Lower lobe of right lung (tissue), 2 donors: ENCODE measurements around the gene ADGRF1. TPM values are rescaled to one million over a fixed set of nuclear protein-coding genes. Genes with fewer than 3 reads are reported as not detected.

Experiments
- ATAC-seq, 2 donors: fragments of 200-7000 bp; cut with Tn5 transposase; one replicate each; pipeline ENCODE4 v1.9.1; 2020 to 2022; ENCODE audit warnings: mild to moderate bottlenecking in 2 of 2, moderate library complexity in 2 of 2
- DNase-seq: peaks from one replicate; pipeline ENCODE4 v3.0.0-alpha.2; 2020
- H3K27ac ChIP-seq: fragments of 200-600 bp; one replicate; pipeline ENCODE4 v1.8.0; 2022
- H3K27me3 ChIP-seq: fragments of 200-600 bp; one replicate; pipeline ENCODE4 v1.8.0; 2022; ENCODE audit warnings: low read depth
- H3K36me3 ChIP-seq: fragments of 200-600 bp; one replicate; pipeline ENCODE4 v1.8.0; 2022; ENCODE audit warnings: mild to moderate bottlenecking
- H3K4me1 ChIP-seq: fragments of 200-600 bp; one replicate; pipeline ENCODE4 v1.8.0; 2022
- H3K4me3 ChIP-seq: fragments of 200-600 bp; one replicate; pipeline ENCODE4 v1.8.0; 2022; ENCODE audit warnings: mild to moderate bottlenecking
- H3K9me3 ChIP-seq: fragments of 200-600 bp; one replicate; pipeline ENCODE4 v1.8.0; 2022
- intact Hi-C: fragments of 100-400 bp; cut with DNase I; formaldehyde crosslinking; loops from one replicate; pipeline ENCODE4 v1.11.0; 2022
- total RNA-seq: library from RNA; stranded (reverse); fragmentation: NEBNext Ultra II Directional; extraction: Animal tissue kit (Norgen Biotek cat#: 25700); gene quantifications from one replicate; pipeline ENCODE4 v1.2.1, GENCODE V29; 2021
- TF ChIP-seq, protein P1 (sequence below): fragments of 200-600 bp; IDR thresholded peaks from one replicate; pipeline ENCODE4 v1.8.0; 2022; ENCODE audit warnings: antibody characterized with exemption, mild to moderate bottlenecking
- donor health status: DM: no; HTN: yes; CAD: no; lungs with severe emphysema.

Gene ADGRF1
- total RNA-seq, 1 donor from 2014 or later: 9.9 TPM

DNA sequence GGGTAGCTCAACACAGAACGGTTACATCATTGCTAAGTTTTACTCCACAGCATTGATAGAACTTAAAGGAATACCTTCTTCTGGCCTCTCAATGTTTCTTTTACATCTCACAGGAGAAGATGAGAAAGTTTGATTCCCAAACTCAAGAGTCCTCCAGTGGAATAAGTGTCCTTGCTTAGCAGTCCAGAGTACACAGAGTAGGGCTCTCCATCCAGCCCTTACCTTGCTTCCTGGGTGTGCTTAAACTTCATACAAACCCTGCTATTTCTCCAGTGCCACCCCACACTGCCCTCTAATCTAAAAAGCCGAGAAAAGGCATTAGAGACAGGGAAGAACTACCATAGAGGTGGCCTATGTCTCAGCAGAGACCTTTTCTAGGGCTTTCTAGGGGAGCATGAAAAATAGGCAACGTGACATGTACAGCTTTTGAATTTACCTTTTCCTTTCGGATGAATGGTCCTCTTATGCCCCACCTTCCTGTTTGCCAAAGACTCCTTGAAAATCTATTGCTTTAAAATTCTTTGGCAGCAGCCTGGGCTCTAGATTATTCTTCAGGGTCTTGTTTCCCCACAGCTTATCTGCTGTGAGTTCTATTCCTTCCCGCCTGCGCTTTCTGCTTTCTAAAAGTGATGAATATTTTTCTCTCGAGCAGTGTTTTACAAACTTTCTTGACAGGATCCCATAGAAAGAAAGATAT is 12.1 kb downstream of the ADGRF1 start:
- ATAC-seq (peak; percentile 86 to 88), DNase-seq (no peak)
- Histone ChIP-seq H3K4me1 (peaks cover 38% of the 10 kb centered on the region), H3K4me3 (no peak overlapping the region), H3K27ac (peak overlapping the region; percentile 40), H3K36me3 (no peaks in the 10 kb centered on the region), H3K27me3 (no peaks in the 10 kb centered on the region), H3K9me3 (no peaks in the 10 kb centered on the region)
- TF ChIP-seq, protein P1, sequence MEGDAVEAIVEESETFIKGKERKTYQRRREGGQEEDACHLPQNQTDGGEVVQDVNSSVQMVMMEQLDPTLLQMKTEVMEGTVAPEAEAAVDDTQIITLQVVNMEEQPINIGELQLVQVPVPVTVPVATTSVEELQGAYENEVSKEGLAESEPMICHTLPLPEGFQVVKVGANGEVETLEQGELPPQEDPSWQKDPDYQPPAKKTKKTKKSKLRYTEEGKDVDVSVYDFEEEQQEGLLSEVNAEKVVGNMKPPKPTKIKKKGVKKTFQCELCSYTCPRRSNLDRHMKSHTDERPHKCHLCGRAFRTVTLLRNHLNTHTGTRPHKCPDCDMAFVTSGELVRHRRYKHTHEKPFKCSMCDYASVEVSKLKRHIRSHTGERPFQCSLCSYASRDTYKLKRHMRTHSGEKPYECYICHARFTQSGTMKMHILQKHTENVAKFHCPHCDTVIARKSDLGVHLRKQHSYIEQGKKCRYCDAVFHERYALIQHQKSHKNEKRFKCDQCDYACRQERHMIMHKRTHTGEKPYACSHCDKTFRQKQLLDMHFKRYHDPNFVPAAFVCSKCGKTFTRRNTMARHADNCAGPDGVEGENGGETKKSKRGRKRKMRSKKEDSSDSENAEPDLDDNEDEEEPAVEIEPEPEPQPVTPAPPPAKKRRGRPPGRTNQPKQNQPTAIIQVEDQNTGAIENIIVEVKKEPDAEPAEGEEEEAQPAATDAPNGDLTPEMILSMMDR: no peak
- intact Hi-C loops: no loop called here

GRCh38 chr6:47028835-47029360 is 13.2 kb downstream of the ADGRF1 start:
- intact Hi-C loops: no loop called here

DNA sequence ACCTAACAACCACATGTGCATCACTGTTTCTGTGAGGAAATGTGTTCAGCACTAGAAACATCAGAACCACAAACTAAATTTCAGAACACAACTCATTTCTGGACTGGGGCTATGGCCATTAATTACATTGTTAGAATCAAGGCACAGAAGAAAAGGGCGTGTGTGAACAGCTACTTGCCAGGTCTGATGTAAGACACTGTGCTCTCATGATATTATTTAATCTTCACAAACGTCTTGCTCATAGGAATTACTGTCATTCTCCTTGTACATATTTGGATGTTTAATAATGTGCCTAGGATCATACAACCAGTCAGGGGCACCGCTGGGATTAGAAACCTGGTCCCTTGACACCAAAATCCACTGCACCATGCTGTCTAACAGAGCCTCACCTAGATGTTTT is 14.8 kb downstream of the ADGRF1 start:
- ATAC-seq (no peak), DNase-seq (no peak)
- Histone ChIP-seq H3K4me1 (peaks cover 14% of the 10 kb centered on the region), H3K27me3 (no peaks in the 10 kb centered on the region), H3K36me3 (no peaks in the 10 kb centered on the region), H3K9me3 (no peaks in the 10 kb centered on the region), H3K27ac (no peak overlapping the region), H3K4me3 (no peak overlapping the region)
- TF ChIP-seq, protein P1: no peak
- intact Hi-C loops: no loop called here

More at GRCh38 chr6:47028835-47029360, 13.2 kb downstream of the ADGRF1 start:
- ATAC-seq (no peak), DNase-seq (no peak)
- Histone ChIP-seq H3K4me1 (peaks cover 27% of the 10 kb centered on the region), H3K4me3 (no peak overlapping the region), H3K9me3 (no peaks in the 10 kb centered on the region), H3K27ac (no peak overlapping the region), H3K27me3 (no peaks in the 10 kb centered on the region), H3K36me3 (no peaks in the 10 kb centered on the region)
- TF ChIP-seq, protein P1: no peak

GRCh38 chr6:47026679-47027078 is 15.5 kb downstream of the ADGRF1 start:
- Histone ChIP-seq H3K36me3 (no peaks in the 10 kb centered on the region), H3K4me3 (no peak overlapping the region), H3K27ac (no peak overlapping the region), H3K27me3 (no peaks in the 10 kb centered on the region), H3K4me1 (peaks cover 13% of the 10 kb centered on the region), H3K9me3 (no peaks in the 10 kb centered on the region)
- ATAC-seq (no peak), DNase-seq (no peak)
- TF ChIP-seq, protein P1: no peak
- intact Hi-C loops: no loop called here

DNA sequence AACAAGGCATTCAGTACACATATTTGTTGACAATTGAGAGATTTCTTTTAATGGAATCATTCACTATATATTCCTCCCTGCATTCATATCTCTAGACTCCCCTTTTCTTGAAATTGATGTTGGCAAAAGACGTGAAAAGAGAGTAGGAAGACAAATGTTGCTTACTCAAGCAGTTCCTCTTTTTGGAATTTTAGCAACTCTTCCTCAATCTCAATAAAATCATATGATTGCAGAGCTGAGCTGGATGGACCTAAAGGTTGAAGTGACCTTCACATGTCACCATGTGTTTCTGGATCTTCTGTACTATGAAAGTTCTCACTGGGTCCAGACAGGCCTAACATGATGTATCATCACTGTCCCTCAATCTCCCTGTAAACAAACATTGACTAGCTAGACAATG is 18.6 kb downstream of the ADGRF1 start:
- intact Hi-C loops: no loop called here
- Histone ChIP-seq H3K9me3 (no peaks in the 10 kb centered on the region), H3K36me3 (no peaks in the 10 kb centered on the region), H3K27ac (no peak overlapping the region), H3K27me3 (no peaks in the 10 kb centered on the region), H3K4me1 (peaks cover under 1% of the 10 kb centered on the region), H3K4me3 (no peak overlapping the region)
- ATAC-seq (no peak), DNase-seq (no peak)
- TF ChIP-seq, protein P1: no peak
